Measurements from ENCODE around the gene THRA.
A peak's percentile ranks its signal among the peaks of the same experiment; 100 is the strongest.

THRA gene

GRCh38 chr17:40105861-40106759 lies 43.3 kb downstream of the THRA start:
- Histone ChIP-seq H3K9me3 (no peaks in the 10 kb centered on the region), H3K9ac (no peak overlapping the region), H3K4me2 (peak overlapping the region; percentile 78), H4K20me1 (no peaks in the 10 kb centered on the region), H3K36me3 (no peaks in the 10 kb centered on the region), H3K27me3 (no peaks in the 10 kb centered on the region), H3K4me3 (no peak overlapping the region), H3K4me1 (peaks cover 97% of the 10 kb centered on the region), H3K27ac (no peak overlapping the region)
- TF ChIP-seq Cebpa-rat (IDR thresholded peaks at IDR 0.05) = no peak

DNA sequence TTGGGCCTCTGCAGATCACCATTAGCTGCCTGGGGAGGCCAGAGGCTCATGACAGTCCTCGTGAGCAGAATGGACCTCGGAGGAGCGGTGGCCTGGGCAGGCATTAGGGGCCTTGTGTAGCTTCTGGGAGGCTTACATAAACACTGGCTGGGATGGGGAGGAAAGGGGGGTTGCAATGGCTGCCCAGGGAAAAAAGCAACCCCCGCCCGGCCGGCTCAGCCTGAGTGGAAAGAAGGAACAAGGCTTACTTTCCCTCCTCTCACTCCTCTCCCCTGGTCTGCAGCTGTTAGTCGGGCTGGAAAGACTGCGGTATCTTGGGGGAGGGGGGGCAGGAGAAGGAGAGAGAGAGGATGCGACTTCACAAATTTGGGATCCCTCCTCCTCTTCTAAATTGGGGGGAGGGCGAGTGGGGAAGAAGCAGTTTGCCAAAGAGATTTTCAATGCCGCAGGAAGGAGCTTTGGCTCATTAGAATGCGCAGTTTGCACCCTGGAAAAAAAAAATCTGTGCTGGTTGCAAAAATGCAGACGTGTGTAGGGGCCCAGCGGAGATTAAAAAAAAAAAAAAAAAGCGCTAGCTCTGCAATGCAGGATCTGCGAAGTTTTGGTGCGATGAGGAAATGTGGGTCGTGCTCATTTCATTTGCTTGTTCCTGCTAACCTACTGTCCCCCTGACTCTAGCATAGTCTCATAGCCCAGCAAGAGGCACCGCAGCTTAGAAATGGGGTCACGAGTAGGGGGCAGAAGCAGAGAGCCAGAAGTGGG lies 44.2 kb downstream of the THRA start:
- no peak for TF ChIP-seq Cebpa-rat (IDR thresholded peaks at IDR 0.05)
- H3K4me1 ChIP-seq = peaks cover 97% of the 10 kb centered on the region
- H3K9ac ChIP-seq = 0 out of 2 replicates have a peak overlapping the region, but pooled peaks have one; percentile 64
- H3K27ac ChIP-seq = peak overlapping the region; percentile 91
- no peaks in the 10 kb centered on the region for H3K27me3 ChIP-seq
- peak overlapping the region; percentile 78 for H3K4me2 ChIP-seq
- H4K20me1 ChIP-seq = no peaks in the 10 kb centered on the region
- no peaks in the 10 kb centered on the region for H3K9me3 ChIP-seq
- no peak overlapping the region for H3K4me3 ChIP-seq
- no peaks in the 10 kb centered on the region for H3K36me3 ChIP-seq

- Histone ChIP-seq H3K4me2 (peak overlapping the region; percentile 78), H3K27me3 (no peaks in the 10 kb centered on the region), H3K27ac (peak overlapping the region; percentile 91), H3K9ac (peak overlapping the region; percentile 64; the same call in 1 of the 2 replicates), H3K9me3 (no peaks in the 10 kb centered on the region), H3K4me3 (no peak overlapping the region; the same call in 1 of the 2 replicates), H3K4me1 (peaks cover 100% of the 10 kb centered on the region), H4K20me1 (no peaks in the 10 kb centered on the region), H3K36me3 (no peaks in the 10 kb centered on the region)
- TF ChIP-seq Cebpa-rat (IDR thresholded peaks at IDR 0.05) = no peak
These were observed 44.9 kb downstream of the THRA start for GRCh38 chr17:40107522-40108174.

DNA sequence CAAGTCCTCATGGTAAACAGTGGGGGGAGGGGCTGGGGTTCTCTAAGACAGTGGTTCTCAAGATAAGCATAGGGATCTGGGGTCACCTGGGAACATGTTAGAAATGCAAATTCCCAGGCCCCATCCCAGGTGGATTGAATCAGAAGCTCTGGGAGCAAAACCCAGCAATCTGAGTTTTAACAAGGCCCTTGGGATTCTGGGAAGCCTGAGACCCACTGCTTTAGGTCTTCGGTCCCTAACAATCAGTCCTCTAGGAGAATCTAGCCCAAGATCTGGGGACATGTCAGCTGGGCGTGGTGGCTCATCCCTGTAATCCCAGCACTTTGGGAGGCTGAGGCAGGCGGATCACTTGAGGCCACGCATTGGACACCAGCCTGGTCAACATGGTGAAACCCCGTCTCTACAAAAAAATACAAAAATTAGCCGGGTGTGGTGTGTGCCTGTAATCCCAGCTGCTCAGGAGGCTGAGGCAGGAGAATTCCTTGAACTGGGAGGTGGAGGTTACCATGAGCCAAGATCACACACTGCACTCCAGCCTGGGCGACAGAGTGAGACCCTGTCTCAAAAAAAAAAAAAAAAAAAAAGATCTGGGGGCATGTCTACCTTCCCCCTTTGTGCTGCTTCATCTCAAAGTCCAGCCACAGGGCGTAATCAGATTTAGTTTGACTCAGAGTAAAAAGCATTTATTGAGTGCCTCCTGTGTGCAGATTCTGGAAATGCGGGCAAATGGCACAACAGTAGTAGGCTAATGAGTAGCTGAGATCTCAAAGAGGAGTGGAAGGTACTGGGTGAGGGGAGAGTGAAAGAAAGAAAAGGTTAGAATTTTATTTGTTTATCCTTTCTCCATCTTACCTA lies 46.4 kb downstream of the THRA start:
- no peaks in the 10 kb centered on the region for H3K36me3 ChIP-seq
- H3K4me1 ChIP-seq = peaks cover 98% of the 10 kb centered on the region
- H4K20me1 ChIP-seq = no peaks in the 10 kb centered on the region
- no peak overlapping the region for H3K9ac ChIP-seq
- H3K27ac ChIP-seq = peak overlapping the region; percentile 91
- TF ChIP-seq Cebpa-rat (IDR thresholded peaks at IDR 0.05) = no peak
- H3K27me3 ChIP-seq = no peaks in the 10 kb centered on the region
- no peaks in the 10 kb centered on the region for H3K9me3 ChIP-seq
- no peak overlapping the region for H3K4me3 ChIP-seq
- H3K4me2 ChIP-seq = peak overlapping the region; percentile 94

DNA sequence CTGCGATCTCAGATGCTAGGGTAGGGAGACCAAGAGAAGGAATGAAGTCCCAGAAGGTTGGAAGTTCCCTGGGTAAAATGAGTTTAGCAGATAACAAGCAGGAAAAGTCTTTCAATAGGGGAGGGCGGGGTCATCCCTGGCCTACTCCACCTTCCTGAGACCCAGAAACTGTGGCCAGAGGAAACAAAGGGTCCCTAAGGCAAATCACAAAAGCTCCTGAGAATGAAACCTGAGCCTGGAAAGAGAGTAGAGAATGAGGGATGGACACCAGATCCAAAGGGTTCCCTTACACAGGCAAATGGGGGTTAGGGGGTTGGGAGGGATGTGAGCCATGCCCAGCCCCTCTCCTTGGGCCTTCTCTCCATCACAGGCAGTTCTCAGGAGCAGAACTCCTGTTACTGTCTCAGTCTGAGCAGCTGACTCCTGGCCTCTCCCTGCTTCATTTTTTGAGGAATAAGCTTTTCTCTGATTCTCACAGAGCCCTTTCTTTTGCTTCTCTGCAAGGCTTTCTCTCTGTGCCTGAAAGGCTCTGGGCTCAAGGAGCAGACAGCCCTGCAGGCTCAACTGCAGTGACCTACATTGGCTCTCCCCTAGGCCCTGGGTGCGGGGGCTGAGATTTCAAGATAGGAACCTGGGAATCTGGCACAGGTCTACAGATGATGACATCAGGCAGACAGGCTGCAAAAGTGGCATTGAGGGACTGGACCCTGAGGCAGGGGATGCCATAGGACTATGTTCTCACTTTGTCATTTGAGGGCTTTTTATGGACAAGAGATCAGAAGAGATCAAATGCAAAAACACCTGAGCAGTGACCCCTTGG lies 47.5 kb downstream of the THRA start:
- Histone ChIP-seq H3K27me3 (no peaks in the 10 kb centered on the region), H3K9me3 (no peaks in the 10 kb centered on the region), H4K20me1 (no peaks in the 10 kb centered on the region), H3K4me3 (no peak overlapping the region), H3K36me3 (no peaks in the 10 kb centered on the region), H3K9ac (peak overlapping the region; percentile 34), H3K27ac (peak overlapping the region; percentile 80), H3K4me2 (peak overlapping the region; percentile 94), H3K4me1 (peaks cover 90% of the 10 kb centered on the region)
- TF ChIP-seq Cebpa-rat (IDR thresholded peaks at IDR 0.05) = no peak

GRCh38 chr17:40111221-40112128 lies 48.7 kb downstream of the THRA start:
- H3K9me3 ChIP-seq = no peaks in the 10 kb centered on the region
- H3K4me1 ChIP-seq = peaks cover 77% of the 10 kb centered on the region
- peak overlapping the region; percentile 34 for H3K9ac ChIP-seq
- H4K20me1 ChIP-seq = no peaks in the 10 kb centered on the region
- H3K4me3 ChIP-seq = peak overlapping the region; percentile 42; the same call in 1 of the 2 replicates
- H3K36me3 ChIP-seq = no peaks in the 10 kb centered on the region
- no peaks in the 10 kb centered on the region for H3K27me3 ChIP-seq
- peak overlapping the region; percentile 80 for H3K27ac ChIP-seq
- TF ChIP-seq Cebpa-rat (IDR thresholded peaks at IDR 0.05) = no peak
- H3K4me2 ChIP-seq = peak overlapping the region; percentile 94

- Histone ChIP-seq H3K9ac (peak overlapping the region; percentile 34; the same call in 1 of the 2 replicates), H3K9me3 (no peaks in the 10 kb centered on the region), H3K27me3 (no peaks in the 10 kb centered on the region), H3K4me3 (no peak overlapping the region), H4K20me1 (no peaks in the 10 kb centered on the region), H3K4me1 (peaks cover 70% of the 10 kb centered on the region), H3K27ac (peak overlapping the region; percentile 80), H3K36me3 (no peaks in the 10 kb centered on the region), H3K4me2 (peak overlapping the region; percentile 94)
- TF ChIP-seq Cebpa-rat (IDR thresholded peaks at IDR 0.05) = no peak
These were observed 49.5 kb downstream of the THRA start for GRCh38 chr17:40112191-40112711.

All from BLaER1 (cell line).